Hematopoietic multipotent progenitor cell treated with erythropoietin and hydrocortisone succinate and interleukin-3 and kit ligand, for 8 days (in vitro differentiated cells): ENCODE results near the gene SPINK1.
"Not testable (repeated sequence)": the region's sequence is repeated elsewhere in the genome, so short reads cannot be mapped to it uniquely, and the experiment has no call there.

Experiments used
- DNase-seq: peaks from one replicate; pipeline ENCODE4 v3.0.0-alpha.2; 2015

Gene SPINK1

DNA sequence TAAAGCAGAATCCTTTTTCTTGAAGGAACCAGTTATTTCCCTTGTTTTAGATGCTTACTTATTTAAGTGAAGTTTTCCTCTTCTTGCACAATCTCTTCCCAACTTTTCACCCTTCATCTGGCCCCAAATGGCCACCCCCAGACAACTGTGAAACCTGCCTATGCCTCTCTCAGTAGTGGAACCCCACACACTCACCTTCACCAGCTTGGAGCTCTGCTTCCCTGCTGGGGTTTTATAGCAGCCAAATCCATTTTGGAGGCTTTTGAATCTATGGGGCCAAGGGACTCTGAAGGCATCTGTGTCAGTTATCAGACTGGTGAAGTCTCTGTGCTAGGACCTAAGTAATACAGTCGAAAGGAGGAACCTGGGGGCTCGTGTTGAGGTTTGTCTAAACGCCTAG, 22.9 kb upstream of the SPINK1 start:
- DNase-seq, result no peak

DNA sequence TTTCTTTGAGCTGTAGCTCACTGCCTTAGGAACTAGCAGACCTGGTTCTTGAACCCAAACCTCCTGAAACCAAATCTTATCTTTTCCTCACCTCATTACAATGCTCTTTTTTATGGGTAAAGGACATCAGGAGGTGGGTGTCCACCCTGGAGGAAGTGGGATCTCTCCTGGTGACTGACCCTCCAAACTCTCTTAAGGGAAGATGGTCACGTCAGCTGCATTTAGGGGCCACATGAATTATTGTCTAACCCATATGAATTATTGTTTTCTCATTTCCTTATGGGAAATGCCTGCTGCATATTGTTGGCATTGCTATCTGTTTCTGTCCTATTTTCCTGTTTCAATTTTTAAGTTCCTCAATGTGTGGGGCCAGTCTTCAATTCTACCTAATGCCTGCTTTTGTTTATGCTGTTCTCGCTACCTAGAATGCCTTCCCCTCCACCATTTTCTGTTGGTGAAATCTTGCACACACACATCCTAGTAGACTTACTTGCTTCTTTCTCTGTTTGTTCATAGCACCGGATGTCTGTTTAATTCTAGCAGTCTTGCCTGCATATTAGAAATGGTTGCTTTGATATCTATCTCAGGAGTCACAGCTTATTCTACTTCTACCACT, 22.0 kb upstream of the SPINK1 start:
- no peak for DNase-seq

DNA sequence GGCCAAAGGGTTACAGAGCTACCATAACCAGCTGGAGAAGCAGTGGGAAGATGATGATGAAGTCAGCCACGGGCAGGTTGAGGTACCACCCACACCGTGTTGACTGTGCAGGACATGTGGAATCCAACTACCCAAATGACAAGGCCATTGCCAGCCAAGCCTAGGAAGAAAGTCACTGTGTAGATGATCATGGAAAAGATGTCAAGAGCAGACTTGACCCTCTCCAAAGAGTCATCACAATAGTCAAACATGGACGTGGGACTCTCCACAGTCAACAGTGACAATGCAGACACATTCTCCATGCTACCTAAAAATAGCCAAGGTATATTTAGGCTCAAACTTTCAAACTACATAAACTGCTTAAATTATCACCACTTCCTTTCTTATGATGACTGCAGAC, 20.9 kb upstream of the SPINK1 start:
- no peak for DNase-seq

DNA sequence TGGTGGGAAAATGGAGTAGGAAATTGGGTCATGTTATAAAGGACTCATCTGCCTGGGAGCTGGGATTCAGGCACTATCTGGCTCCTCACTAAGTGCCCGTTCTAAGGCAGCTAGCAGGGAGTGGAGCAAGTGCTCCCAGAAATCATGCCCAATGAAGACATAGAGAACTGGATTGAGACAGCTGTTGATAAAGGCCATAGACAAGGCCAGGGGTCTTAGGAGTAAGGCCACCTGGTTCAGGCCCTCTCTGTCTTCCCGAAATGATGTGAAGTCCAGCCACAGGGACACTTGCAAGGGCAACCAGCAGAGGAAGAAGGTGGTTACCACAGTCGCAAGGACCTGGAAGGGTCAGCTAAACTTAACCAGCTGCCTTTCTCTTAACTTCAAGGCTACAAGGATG, 20.1 kb upstream of the SPINK1 start:
- no peak for DNase-seq

DNA sequence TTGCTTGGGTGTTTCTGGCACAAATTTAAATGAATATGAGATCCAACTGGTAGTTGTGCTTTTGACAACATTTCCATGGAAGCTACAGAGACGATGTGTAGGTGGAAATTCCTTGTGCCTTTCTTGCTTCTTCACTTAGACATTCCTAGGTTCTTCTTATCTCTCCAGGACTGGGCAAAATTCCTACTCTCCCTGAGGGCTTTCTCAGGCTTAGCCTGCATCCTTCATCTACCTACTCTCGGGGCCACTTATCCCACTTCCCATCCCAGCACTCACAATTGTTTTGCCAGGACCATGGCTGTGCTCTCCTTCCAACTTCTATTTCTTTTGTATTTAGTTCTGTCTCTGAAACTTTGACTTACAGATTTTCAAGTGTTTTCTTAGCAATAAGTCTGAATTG, 17.8 kb upstream of the SPINK1 start:
- no peak for DNase-seq

DNA sequence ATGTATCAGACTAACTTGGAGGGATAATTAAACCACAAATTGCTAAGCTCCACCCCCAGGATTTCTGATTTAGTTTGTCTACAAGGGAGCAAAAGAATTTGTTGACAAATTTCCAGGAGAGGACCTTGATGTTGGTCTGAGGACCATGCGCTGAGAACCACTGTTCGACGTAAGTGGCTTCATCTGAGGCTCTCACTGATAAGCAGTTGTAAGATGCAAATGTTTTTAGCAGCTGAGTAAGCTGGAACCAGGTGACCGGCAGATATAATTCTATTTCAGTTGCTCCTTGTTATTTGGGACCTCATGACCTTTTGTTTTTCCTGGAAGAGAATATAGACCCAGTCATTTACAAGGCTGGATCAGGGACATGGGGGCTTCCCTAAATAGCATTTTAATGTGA, 14.1 kb upstream of the SPINK1 start:
- DNase-seq, result no peak

DNA sequence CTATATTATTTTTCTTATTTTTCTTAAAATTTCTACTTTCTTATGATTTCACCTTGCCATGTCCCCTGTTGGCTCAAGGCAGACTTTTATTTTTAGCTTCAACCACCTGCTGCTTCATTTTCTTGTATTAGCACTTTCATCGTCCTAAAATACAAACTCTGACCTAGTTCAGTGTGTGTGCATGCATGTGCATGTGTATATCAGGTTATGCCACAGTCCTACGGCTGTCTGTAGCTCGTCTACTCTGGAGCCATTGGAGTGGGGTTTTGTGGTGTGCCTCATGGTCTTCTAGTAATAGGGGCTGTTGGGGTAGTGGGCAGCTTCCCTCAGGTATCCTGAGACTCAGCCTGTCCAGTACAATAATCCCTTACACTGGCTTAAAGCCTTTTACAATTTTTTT, 13.4 kb upstream of the SPINK1 start:
- DNase-seq, result no peak

DNA sequence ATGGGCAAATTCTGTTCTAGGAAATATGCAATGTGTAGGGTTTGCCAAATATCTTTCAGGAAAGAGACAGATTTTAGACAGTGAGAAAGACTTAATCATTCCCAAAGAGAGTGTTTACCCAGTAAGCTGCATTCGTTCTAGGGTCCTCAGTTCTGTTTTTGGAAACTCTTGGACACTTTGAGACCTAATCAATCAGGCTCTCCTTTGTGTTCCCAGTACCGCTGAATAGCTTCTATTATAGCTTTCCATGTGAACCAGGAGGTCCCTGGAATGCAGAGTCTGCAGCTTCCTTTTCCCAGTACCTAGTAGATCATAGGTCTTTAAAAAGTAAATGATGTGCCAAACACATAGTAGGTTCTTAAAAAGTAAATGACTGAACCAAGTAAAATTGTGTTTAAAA, 11.4 kb upstream of the SPINK1 start:
- no peak for DNase-seq

DNA sequence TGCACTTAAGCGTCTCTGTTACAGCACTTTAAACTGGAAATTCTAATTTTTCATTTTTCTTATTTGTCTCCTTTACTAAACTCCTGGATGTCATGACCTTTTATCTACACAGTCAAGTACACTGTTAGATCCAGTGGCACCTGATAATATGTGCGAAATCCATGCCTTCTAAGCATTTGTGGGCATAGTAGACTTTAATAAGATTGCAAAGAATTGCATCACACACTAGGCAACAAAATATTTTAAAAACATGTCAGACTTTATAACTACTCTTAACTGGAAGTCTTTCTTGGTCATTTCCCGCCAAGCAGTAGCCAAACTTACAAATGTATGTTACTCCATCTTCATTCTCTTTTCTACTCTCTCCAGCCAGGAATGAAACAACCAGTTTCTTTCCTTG, 5.0 kb upstream of the SPINK1 start:
- DNase-seq, result no peak

DNA sequence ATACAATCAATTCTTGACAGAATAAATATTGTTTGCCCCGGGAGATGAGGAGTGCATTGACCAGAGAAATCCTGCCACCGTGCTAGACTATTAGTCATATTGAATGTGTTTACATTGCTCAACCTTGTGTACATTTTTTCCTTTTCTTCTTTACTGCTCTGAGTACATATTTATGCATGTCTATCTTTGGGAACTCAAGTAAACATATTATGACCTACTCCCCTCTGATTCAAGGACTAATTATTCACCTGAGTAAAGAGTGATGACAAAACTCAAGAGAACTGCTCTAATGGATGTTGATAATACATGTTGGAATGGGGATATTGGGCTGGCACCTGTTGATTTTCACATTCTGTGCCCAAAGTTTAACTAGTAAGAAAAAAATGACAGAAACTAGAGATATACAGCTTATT, 3.9 kb upstream of the SPINK1 start:
- no peak for DNase-seq

DNA sequence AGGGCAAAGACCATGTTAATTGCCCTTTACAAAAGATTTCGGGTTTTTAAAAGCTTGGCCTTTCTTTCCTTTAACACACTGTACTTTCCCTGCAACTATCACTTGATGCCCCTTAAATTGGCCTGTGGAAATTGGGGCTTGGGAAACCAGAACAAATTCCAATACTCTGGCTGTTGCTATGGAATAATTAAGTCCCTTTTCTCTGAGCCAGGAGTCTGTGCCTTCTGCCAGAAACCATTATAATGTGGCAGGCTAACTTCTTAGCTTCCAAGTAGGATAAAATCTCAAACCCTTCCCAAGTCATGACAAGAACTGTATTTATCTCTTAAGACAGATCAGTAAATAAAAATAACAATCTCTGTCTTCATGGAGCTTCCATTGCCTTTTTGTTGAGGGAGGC, 1.1 kb upstream of the SPINK1 start:
- no peak for DNase-seq

DNA sequence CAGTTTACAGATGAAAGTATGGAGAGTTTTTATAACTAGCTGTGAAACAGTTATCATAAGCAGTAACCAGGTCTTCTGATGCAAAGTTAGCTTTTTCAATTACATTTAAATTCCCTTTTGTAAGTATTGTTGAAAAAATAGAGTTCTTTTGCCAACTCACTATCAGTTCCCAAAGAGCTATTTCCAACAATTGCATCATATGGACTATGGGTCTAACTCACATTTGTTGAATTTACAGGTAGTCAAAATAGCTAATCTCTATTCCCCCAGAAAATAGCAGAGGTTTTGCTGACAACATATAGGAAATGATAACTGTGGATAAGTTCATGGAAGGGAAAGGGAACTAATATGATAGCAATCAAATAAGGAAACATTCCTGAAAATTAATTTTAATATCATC, 1.4 kb downstream of the SPINK1 start:
- DNase-seq, result no peak

DNA sequence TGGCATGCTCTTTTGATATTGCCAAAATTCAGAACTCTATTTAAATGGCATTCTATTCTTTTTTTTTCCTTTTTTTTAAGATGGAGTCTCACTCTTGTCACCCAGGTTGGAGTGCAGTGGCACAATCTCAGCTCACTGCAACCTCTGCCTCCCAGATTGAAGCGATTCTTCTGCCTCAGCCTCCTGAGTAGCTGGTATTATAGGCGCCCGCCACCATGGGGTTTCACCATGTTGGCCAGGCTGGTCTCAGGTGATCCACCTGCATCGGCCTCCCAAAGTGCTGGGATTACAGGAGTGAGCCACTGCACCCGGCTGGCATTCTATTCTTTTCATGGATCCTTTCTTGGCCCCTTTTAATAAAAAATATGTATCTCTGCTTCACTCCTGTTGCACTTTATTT, 4.5 kb downstream of the SPINK1 start:
- DNase-seq, result not testable (repeated sequence)

DNA sequence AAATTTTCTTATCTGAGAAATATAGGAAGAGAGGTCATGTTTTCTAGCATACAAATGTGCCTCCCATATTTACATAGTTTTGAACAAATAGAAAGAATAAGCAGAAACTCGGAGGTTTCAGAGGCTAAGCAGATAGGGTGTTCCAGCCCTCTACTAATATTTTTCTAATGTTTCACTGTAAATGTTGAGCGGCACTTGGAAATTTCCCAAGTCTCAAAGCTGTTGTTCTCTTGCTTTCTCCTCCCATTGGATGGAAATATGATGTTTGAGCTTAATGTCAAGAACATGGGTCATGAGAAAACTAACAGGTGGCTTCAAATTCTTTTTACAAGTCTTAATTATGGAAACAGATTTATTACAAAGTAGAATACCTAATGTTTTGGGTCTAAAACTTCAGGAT, 5.1 kb downstream of the SPINK1 start:
- no peak for DNase-seq

DNA sequence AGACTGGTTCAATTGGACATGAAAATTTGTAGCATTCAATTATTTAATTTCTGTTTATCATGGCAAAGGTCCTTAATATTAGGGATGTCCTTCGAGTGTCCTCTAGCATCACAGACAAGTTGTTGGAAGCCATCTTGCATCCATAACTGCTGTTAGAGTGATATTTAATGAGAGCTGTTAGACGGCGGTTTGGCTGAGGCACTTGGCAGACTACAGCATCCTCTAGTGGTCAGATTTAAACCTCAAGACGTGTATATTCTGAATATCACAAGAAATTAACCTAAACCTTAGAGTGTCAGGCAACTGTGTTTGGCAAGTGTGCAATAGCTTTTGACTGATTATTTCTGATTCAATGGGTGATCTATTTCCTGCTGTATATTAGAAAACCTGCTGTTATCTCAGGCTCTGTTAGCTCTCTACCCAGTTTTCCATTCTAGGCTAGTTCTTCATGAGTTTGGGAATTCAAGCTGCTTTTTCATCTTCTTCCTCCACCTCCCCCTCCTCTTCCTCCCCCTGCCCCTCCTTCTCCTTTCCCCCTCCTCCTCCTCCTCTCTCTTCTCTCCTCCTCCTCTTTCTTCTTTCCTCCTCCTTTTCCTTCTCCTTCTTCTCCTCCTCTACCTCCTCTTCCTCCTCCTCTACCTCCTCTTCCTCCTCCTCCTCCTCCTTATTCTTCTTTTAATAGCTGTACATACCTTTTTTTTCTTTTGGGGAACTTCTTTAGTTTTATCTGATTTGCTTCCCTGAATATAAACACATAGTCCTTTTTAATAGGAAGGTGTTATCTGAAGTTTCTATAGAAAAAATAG, 8.6 kb downstream of the SPINK1 start:
- DNase-seq, result peak; percentile 80

DNA sequence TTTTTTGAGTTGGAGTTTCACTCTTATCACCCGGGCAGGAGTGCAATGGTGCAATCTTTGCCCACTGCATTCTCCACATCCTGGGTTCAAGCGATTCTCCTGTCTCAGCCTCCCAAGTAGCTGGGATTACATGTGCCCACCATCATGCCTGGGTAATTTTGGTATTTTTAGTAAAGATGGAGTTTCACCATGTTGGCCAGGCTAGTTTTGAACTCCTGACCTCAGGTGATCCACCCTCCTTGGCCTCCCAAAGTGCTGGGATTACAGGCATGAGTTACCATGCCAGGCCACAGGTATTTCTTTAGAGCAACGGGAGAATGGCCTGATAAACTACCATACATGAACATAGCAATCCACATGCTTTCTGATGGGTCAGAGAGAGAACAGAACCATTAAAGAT, 9.2 kb downstream of the SPINK1 start:
- not testable (repeated sequence) for DNase-seq

DNA sequence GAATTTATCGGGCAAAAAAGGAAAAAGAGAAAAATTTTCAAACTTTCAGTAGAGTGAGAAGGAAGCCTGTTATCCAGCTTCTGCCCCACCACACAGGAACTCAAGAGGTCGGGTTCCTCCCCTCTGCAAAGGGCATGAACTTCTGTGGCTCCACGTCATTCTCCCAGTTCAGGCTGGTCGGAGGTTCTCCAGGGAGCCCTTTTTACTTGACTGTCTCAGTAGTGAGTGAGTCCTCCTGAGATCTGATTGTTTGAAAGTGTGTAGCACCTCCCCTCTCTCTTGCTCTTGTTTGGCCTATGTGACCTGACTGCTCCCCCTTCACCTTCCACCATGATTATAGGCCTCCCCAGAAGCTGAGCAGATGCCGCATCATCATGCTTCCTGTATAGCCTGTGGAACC, 9.7 kb downstream of the SPINK1 start:
- no peak for DNase-seq

DNA sequence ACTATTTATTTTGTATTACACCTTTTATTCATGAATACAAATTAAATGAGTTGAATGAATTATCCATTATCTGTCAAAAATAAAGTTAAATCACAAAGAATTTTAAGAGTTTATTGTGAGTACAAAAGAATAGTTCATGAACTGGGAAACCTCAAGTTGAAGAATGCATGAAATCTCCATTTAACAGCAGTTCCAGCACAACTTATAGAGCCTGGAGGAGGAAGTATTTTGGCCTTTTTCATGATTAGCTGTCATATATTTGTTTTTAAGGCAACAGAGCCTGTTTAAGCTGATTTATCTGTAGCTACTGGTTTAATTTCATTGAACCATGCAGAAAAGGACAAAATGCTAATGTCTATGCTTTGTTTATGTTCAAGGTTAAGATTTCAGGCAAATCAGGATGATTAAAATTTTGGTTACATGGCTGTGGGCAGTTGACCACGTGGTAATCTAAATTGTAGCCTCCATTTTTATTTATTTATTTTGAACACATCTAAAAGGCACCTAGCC, 12.2 kb downstream of the SPINK1 start:
- no peak for DNase-seq

DNA sequence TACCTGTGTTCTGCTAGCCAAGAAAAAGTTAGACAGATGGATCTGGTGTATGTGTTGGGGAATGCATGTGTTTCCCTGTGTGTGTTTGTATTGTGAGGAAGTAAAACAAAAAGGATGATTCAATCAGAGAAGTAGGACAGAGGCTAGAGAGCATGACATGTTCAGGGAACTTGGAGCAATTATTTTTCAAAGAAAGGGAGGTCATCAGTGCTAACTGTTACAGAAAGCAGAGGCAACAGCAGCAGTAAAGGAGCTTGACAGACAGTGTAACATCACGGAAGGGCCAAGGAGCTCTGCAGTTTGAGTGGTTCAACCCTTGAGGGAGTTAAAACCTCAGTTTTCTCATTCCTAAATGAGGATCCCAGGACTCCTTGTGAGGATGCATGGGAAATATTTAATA, 13.2 kb downstream of the SPINK1 start:
- no peak for DNase-seq

DNA sequence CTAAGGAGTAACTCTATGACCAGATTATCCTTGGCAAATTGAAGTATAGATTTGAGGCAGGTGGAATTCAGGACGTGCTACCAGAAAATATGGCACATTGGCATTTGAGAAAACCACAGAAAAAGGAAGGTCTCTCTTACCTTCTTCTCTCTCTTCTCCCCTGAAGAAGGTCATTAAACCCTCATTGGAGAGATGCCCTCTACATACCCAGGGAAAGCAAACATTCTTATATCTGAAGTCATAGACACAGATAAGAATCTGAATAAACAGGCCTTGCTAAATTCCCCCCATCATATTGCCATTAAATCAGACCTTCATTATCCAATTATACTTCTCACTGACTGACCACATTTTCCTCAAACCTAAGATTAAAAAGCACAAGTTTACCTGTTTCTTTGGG, 17.8 kb downstream of the SPINK1 start:
- no peak for DNase-seq

DNA sequence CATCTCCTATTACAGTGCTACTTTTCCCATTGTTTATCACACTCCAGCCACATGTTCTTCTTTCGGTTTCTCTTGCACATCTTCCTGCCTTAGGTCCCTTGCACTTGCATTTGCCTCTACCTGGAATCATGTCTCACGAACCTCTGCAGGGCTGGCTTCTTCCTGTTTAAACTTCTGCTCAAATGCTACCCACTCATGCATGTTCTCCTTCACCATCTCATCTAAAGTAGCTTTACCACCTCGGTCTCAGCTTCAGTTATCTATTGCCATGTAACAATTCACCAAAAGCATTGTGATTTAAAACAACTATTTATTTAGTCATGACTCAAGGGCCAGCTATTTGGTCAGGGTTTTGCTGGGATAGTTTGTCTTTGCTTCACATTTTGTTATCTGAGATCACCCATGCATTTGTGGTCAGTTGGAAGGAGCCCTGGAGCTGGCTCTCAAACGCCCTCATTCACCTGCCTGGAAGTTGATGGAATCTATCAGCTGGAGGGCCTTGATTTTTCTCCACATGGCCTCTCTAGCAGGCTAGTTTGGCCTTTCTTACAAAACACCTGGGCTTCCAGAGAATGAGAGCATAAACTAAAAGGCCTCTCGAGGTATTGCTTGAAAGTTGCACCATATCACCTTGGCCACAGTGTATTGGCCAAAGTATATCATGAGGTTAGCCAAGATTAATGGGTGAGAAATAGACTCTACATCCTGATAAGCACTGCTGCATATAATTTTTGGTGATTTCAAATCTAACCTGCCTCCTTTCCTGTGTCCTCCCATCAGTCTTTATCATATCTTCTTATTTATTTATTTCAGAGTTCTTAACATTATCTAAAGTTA, 21.4 kb downstream of the SPINK1 start:
- no peak for DNase-seq

DNA sequence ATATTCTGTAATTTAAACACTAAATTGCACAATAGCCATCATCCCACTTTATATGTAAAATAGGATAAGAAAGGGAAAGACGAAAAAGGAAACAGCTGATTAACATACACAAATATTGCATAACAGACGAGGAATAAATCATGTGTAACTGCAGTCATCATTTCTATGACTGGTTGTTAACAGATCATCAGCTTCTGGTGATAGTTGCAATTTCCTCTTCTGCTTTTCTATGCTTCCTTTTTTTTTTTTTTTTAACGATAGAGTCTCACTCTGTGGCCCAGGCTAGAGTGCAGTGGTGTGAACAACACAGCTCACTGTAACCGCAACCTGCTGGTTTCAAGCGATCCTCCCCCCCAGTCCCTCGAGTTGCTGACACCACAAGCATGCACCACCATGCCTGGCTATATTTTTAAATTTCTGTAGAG, 26.4 kb downstream of the SPINK1 start:
- peak; percentile 28 for DNase-seq

DNA sequence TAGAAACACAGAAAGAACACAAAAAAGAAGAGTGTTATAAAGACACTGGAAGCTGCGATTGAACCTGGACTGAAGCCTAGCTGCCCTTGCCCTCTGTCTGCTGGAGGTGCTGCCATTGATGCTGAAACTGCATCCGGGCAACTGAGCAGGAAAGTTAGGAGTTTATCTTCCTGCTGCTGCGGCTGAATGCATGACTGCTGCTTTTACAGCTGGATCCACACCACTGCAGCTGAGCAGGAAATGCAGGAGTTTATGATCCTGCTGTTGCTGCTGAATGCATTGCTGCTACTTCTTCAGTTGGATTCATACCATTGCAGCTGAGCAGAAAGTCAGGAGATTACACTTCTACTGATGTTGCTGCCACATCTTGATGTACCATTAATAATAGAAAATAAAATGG, 27.1 kb downstream of the SPINK1 start:
- no peak for DNase-seq

DNA sequence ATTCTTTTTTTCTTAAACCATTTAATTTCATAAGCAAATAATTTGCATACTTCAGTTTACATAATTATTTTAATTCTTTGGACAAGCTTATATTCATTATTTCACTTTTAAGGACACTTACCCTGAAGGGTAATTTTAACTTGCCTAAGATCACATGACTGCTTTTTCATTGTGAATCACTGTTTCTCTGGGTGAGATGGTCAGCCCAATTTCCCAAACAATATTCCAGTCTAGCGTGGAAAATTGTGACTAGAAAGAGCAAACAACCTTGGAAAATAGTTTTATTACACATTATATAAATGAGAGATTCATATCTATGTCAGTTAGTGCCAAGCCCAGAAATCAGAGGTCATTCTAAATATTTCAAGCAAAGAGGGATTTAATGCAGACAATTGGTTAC, 27.5 kb downstream of the SPINK1 start:
- DNase-seq, result no peak
